GM18499 (cell line): ENCODE data around the gene MRPL41.
"Not testable (repeated sequence)": the region's sequence is repeated elsewhere in the genome, so short reads cannot be mapped to it uniquely, and the experiment has no call there.

ENCODE experiments used
- ATAC-seq: cut with Tn5 transposase; IDR thresholded peaks from one replicate; pipeline ENCODE4 v1.9.1; 2021; ENCODE audit warnings: moderate number of reproducible peaks; ENCODE audit not compliant: insufficient read depth, unreplicated experiment

The MRPL41 gene

GRCh38 chr9:137580209-137580953 lies 28.7 kb downstream of the MRPL41 start:
- ATAC-seq = no peak

GRCh38 chr9:137580954-137581322 lies 29.3 kb downstream of the MRPL41 start:
- no peak for ATAC-seq

GRCh38 chr9:137581361-137582285 lies 29.9 kb downstream of the MRPL41 start:
- no peak for ATAC-seq

- no peak for ATAC-seq
Measured at GRCh38 chr9:137582286-137582860, 30.7 kb downstream of the MRPL41 start.

GRCh38 chr9:137583347-137583746 lies 31.7 kb downstream of the MRPL41 start:
- ATAC-seq = no peak

- ATAC-seq = no peak
Measured at GRCh38 chr9:137583957-137584356, 32.3 kb downstream of the MRPL41 start.

GRCh38 chr9:137586854-137587253 lies 35.2 kb downstream of the MRPL41 start:
- ATAC-seq = no peak

- ATAC-seq = no peak
Measured at GRCh38 chr9:137588311-137588710, 36.6 kb downstream of the MRPL41 start.

GRCh38 chr9:137588891-137589290 lies 37.2 kb downstream of the MRPL41 start:
- no peak for ATAC-seq

GRCh38 chr9:137589441-137590122 lies 37.9 kb downstream of the MRPL41 start:
- ATAC-seq = no peak

GRCh38 chr9:137590123-137590468 lies 38.4 kb downstream of the MRPL41 start:
- no peak for ATAC-seq

GRCh38 chr9:137590469-137591383 lies 39.0 kb downstream of the MRPL41 start, which contains the start of gene ZMYND19:
Gene ZMYND19 (minus strand): TSS chr9:137590512. CDS start chr9:137590263, 249 bp downstream.
- no peak for ATAC-seq

GRCh38 chr9:137592767-137593166 lies 41.1 kb downstream of the MRPL41 start:
- no peak for ATAC-seq

- ATAC-seq = no peak
Measured at GRCh38 chr9:137593176-137593575, 41.5 kb downstream of the MRPL41 start.

- ATAC-seq = not testable (repeated sequence)
Measured at GRCh38 chr9:137596577-137596976, 44.9 kb downstream of the MRPL41 start.

- no peak for ATAC-seq
Measured at GRCh38 chr9:137598943-137599342, 47.3 kb downstream of the MRPL41 start.
